CD4-positive, alpha-beta T cell treated with Interleukin-21 for 1 hour (primary cell): ENCODE data around the gene FCN3.

Experiments used
- DNase-seq: peaks from one replicate; pipeline ENCODE4 v3.0.0-alpha.2; 2020

FCN3 gene

DNA sequence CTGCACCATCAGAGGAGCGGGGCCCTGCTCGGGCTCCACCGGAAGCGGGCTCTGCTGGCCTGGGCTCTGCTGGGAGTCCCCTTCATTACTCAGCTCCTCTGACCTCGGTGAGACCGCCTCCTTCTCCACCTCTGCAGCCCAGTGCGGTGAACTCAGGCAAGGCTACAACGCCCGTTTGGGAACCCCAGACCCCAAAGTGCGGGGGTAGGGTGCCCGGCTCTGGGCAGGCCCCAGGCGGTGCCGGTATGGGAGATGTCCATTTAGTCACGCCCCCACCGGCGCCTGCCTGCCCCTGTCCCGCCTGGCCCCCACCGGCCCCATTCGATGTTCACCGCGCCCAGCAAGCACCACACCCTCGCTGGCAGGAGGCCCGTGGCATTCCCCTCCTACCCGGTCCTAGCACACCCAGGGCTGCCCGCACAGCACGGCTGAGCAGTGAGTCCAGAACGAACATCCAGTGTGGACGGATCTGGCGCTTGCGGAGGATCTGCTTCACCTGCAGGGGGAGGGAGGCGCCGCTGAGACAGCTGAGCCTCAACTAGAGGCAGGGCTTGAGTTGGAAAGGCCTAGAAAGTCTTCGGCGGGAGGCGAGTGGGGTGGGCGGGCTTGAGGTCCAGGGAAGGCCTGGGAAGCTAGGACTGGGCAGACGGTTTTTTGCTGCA, 17.9 kb downstream of the FCN3 start:
- DNase-seq = peak; percentile 63

- no peak for DNase-seq
These were observed 18.4 kb downstream of the FCN3 start for GRCh38 chr1:27356277-27356618.

DNA sequence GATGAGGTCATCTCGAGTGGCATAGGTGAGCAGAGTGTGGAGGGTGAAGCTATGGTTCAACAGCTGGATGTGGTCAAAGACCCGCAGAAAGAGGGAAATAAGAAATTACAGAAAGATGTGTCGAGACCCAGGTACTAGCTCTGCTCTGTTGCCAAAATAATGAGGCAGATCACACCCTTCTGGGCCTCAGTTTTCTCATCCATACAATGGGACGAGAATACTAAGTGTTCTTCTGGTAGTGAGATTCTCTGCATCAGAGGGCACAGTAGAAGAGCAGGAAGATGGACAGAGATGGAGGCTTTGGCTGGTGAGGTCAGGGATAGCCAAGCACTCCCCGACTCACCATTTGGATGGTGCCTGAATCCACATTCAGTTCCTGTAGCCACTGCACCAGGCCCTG, 18.9 kb downstream of the FCN3 start:
- DNase-seq = no peak

DNA sequence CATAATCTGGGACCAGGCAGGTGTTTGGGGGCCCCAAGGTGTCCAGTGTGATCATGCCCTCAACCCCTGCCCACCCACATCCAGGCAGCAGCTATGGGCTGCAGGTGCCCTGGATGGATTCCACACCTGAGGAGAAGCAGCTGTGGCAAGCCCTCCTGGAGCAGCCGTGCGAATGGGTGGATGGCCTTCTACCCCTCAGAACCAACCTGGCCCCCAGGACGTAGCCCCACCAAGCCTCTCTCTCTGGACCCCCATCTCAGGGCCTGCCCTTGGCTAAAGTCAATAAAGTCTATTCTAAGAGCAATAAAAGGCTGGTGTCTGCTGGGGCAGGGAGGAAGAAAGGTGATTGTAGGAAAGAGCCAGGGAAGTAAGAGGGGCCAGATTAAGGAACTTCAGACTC, 21.0 kb downstream of the FCN3 start:
- no peak for DNase-seq

GRCh38 chr1:27353166-27353565, 21.5 kb downstream of the FCN3 start:
- DNase-seq = no peak

DNA sequence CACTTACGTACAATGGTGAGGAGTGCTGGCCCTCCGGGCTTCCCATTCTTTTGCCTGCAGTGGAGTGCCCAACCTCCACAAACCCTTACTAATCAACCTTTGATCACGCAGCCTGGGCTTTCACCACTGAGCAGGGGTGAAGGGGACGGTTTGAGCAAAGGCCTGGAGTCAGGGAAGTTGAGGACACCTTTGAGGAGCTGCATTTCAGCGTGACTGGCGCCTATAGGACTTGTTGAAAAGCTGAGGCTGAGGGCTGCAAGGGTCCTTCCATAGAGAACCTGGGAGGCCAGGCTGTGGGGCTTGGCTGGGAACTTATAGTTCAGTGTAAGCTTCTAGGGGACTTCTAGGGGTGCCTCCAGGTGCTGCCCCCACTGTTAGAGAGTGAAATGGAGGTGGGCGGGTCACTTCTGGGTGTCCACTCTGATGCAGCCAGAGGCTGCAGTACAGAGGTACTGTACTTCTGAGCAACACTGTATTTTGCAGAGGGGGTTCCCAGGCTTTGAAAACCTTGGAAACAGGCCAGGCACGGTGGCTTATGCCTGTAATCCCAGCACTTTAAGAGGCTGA, 23.0 kb downstream of the FCN3 start:
- no peak for DNase-seq

GRCh38 chr1:27350663-27351540, 23.7 kb downstream of the FCN3 start:
- DNase-seq = no peak

GRCh38 chr1:27349784-27350662, 24.6 kb downstream of the FCN3 start:
- no peak for DNase-seq

GRCh38 chr1:27348861-27349783, 25.5 kb downstream of the FCN3 start:
- DNase-seq = peak; percentile 45

DNA sequence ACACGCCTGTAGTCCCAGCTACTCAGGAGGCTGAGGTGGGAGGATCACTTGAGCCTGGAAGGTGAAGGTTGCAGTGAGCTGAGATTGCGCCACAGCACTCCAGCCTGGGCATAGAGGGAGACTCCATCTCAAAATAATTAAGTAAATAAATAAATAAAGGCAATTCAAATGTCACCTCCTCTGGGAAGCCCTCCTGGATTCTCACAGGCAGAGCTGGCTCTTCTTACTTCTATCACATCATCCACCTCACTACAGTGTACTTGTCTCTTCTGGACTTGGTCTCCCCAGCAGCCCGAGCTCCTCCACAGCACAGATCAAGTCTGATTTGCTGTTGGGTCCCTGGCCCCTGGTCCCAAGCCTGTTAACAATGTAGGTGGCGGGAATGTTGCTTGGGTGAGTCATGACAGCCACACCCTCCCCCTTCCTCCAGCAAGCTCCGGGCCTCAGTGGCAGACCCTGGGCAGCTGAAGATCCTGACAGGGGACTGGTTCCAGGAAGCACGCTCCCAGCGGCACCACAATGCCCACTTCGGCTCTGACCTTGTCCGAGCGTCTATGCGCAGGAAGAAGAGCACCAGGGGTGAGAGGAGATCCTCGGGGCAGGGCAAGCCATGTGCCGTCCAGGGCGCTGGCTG, 27.5 kb downstream of the FCN3 start:
- DNase-seq = no peak

- no peak for DNase-seq
These were observed 28.3 kb downstream of the FCN3 start for GRCh38 chr1:27346357-27346756.

DNA sequence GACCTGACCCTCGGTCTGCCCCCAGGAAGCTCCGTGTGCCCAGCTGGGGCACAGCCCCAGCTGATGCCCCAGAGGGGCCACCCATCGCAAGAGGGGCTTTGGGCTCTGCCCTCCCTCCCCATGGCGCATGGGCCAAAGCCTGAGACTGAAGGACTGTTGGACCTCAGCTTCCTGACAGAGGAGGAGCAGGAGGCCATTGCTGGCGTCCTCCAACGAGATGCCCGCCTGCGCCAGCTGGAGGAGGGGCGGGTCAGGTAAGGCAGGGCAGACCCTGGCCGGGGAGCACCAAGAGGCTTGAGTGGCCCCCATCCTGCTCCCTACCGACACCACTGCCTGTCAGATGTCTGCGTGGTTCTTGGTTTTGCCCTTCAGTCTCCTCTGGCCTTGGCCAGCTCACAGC, 29.4 kb downstream of the FCN3 start:
- DNase-seq = no peak

DNA sequence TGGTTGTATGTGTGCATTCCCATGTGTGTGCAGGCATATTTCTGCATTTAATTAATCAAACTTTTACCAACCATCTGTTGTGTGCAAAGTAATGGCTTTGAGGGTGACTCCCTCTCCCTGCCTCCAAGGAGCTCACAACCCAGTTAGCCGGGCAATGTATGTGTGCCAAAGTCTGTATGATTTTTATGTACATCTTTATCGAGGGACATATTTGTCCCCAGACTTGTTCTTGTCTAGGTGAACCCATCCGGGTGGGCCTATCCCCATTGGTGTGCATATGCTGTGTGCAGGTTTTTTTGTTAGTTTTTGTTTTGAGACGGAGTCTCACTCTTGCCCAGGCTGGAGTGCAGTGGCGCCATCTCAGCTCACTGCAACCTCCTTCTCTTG, 31.0 kb downstream of the FCN3 start:
- no peak for DNase-seq

GRCh38 chr1:27342778-27343638, 31.6 kb downstream of the FCN3 start:
- peak; percentile 87 for DNase-seq

GRCh38 chr1:27342391-27342777, 32.2 kb downstream of the FCN3 start:
- DNase-seq = peak; percentile 39

DNA sequence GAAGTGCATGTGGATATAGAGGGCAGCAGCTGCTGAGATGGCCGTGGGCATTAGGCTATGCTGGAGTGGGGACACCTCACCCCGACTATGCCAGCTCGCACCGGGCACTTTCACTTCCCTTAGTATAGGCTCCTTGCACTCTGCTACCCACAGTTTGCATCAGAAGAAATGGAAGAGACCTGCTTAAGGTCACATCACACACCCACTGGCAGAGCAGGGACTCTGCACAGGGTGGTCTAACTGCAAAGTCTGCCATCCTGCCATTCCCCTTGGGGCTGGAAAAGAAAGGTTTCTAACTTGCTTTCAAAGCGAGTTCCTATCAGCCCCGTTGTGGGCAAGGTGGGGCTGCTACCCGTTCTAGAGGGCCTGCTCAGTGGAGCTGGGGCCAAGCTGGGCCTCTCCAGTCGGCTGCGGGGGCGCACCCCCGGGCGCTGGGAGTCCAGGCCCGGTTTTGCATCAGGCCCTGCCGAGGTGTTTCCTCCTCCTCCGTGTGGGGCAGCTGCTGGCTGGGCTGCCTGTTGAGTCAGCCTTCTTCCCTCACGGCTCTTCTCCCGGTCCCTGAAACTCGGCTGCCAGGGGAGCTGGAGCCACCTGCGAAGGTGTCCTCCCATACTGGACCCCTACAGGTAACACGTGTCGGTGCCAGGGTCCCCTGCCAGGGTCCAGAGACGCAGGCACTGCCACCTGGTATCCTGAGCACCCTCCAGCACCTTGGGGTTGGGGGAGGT, 32.9 kb downstream of the FCN3 start, which contains the start of gene SYTL1:
Gene SYTL1, plus strand, starts transcription at position 498 of the 728 bp plus-strand sequence. CDS start 3,313 bp downstream, outside the sequence.
- DNase-seq = peak; percentile 68

- no peak for DNase-seq
These were observed 35.4 kb downstream of the FCN3 start for GRCh38 chr1:27339213-27339612.

DNA sequence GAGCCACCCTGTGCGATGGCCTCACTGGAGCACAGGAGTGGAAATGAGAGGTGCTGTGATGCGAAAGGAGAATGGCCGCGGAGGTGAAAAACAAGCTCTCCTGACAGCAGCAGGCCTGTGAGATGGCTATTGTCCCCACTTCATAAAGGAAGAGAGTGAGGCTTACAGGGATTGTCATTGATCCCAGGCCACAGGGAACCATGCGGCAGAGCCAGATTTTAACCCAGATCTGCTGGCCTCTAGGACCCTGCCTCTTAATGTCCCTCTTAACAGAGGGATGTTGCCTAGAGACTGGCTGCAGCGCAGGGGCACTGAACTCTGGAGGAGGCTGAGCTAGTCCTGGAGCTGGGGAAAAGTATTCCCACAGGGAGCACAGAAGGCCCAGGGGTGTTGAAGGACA, 35.9 kb downstream of the FCN3 start:
- no peak for DNase-seq

DNA sequence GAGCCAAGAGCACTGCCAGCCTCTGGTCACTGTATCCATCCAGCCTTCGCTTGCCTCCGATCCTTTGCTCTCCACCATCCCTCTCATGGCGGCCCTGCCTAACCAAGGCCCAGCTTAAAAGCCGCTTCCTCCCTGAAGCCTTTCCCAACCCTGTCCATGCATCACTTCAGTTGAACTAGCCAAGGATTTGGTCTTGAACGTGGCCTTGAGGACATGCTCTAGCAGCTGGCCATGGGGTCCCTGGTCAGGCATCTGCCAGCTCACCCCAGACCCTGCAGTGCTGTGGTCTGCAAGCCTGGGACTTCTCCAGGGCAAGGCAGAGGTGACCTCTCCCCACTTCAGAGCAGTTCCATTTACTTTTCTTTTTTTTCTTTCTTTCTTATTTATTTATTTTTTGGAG, 37.9 kb downstream of the FCN3 start:
- DNase-seq = no peak
